ENCODE data around the gene RAPGEF2.
"Not testable (repeated sequence)": the region's sequence is repeated elsewhere in the genome, so short reads cannot be mapped to it uniquely, and the experiment has no call there.

Gene RAPGEF2, protein sequence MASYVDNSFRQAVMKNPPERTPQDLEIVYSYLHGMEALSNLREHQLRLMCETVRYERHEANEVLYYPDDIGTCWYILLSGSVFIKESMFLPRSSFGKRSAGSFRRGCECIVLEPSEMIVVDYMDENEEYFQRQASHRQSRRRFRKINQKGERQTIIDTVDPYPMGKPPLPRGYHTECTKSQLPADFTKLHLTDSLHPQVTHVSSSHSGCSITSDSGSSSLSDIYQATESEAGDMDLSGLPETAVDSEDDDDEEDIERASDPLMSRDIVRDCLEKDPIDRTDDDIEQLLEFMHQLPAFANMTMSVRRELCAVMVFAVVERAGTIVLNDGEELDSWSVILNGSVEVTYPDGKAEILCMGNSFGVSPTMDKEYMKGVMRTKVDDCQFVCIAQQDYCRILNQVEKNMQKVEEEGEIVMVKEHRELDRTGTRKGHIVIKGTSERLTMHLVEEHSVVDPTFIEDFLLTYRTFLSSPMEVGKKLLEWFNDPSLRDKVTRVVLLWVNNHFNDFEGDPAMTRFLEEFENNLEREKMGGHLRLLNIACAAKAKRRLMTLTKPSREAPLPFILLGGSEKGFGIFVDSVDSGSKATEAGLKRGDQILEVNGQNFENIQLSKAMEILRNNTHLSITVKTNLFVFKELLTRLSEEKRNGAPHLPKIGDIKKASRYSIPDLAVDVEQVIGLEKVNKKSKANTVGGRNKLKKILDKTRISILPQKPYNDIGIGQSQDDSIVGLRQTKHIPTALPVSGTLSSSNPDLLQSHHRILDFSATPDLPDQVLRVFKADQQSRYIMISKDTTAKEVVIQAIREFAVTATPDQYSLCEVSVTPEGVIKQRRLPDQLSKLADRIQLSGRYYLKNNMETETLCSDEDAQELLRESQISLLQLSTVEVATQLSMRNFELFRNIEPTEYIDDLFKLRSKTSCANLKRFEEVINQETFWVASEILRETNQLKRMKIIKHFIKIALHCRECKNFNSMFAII (N-terminal part only)

GRCh38 chr4:159102622-159103383, at the start of gene RAPGEF2:
RAPGEF2 (plus strand) TSS chr4:159103079; CDS start chr4:159104163, 1,084 bp downstream.
- DNase-seq, result peak; percentile 89

DNA sequence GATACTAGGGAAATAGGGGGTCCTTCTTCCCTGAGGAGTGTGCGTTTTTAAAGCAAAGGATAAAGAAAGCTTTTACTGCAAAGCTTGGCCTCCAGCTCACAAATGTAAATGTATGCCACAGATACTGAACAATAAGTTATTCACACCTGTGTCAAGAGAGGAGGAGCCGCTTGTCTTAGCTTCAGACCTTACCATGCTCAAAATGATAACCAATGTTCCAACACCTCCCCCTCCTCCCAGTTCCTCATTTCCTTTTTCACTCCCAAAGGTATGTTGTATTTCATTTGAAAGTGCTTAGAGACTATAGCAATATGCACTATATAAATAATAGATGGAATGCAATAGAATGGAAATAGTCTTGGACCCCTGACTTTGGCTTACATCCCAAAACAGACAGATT, 47.0 kb upstream of the RAPGEF2 start:
- DNase-seq, result no peak

- DNase-seq, result no peak
Measured at GRCh38 chr4:159060161-159060560, 42.7 kb upstream of the RAPGEF2 start.

DNA sequence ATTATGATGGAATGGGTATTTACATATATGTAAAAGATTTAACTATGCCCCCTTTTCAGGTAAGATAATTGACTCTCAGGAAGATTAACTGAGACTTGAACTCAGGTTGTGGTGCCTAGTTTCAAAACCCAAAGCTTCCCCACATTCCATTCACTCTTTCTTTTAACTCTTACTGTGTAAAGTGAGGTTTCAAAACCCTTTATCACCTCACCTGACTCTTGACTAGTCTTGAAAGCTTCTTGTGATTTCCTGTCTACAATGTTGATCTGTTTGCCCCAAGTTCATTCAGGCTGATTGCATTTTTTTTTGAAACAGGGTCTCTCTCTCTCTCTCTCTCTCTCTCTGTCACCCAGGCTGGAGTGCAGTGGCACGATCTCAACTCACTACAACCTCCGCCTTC, 40.5 kb upstream of the RAPGEF2 start:
- no peak for DNase-seq

GRCh38 chr4:159065513-159066240, 37.2 kb upstream of the RAPGEF2 start:
- no peak for DNase-seq

DNA sequence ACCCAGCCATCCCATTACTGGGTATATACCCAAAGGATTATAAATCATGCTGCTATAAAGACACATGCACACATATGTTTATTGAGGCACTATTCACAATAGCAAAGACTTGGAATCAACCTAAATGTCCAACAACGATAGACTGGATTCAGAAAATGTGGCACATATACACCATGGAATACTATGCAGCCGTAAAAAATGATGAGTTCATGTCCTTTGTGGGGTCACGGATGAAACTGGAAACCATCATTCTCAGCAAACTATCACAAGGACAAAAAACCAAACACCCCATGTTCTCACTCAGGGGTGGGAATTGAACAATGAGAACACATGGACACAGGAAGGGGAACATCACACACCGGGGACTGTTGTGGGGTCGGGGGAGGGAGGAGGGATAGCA, 34.7 kb upstream of the RAPGEF2 start:
- not testable (repeated sequence) for DNase-seq

- no peak for DNase-seq
Measured at GRCh38 chr4:159069922-159070321, 33.0 kb upstream of the RAPGEF2 start.

- no peak for DNase-seq
Measured at GRCh38 chr4:159070742-159071141, 32.1 kb upstream of the RAPGEF2 start.

DNA sequence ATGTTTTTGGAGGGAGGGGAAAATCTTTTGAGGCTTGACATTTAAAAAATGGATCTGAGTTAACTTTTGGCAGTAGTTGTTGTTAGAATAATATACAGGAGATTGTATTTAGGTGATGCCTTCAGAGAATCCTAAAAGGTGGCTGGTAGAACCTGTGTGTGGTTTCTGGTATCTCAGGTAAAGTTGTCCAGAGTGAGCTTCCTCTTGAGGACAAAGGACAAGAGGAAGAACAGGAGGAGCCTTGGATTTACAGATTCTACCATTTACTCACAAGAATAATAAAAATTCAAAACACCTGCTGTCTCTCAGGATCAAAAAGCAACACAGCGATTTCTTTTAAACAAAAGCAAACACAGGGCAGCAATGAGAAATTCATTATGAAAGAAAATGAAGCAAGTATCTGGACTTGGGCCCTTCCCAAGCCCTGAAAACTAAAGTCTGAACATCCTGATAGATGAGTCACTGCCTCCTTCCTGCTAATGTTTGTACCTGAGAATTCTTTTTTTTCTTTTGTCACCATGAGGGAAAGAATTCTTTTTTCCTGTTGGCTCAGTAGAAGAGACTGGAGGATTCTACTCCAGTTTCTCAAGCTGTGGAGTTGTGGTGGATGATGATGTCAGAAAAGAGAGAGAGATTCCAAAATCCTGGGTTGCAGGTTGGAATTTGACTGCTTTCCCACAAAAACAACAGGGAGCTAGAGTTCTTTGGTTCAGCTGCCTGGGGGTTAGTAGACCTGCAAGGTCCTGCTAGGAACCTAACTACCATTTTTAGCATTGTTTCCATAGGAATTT, 31.5 kb upstream of the RAPGEF2 start:
- DNase-seq, result no peak

DNA sequence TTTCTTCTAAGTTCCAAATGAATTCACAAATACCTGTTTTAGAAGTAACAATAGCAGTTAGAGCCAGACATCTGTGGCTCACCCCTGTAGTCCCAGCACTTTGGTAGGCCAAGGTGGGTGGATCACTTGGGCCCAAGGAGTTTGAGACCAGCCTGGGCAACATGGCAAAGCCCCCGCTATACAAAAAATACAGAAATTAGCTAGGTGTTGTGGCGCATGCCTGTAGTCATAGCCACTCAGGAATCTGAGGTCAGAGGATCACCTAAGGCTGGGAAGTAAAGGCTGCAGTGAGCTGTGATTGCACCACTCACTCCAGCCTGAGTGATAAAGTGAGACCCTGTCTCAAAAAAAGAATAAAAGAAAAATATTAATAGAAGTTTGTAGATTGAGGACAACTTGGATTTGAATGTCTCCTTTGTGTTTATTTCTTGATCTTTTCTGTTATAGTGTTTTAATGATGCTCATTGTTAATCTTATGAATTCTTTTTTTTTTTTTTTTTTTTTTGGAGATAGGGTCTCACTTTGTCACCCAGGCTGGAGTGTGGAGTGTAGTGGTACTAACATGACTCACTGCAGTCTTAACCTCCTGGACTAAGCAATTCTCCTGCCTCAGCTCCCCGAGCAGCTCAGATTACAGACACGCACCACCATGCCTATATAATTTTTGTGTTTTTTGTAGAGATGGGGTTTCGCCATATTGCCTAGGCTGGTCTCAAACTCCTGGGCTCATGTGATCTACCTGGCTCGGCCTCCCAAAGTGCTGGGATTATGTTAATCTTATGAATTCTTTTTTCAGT, 30.7 kb upstream of the RAPGEF2 start:
- DNase-seq, result no peak

GRCh38 chr4:159075531-159075932, 27.3 kb upstream of the RAPGEF2 start:
- DNase-seq, result no peak

- DNase-seq, result not testable (repeated sequence)
Measured at GRCh38 chr4:159077018-159077417, 25.9 kb upstream of the RAPGEF2 start.

GRCh38 chr4:159077702-159078495, 25.0 kb upstream of the RAPGEF2 start:
- DNase-seq, result peak; percentile 28

DNA sequence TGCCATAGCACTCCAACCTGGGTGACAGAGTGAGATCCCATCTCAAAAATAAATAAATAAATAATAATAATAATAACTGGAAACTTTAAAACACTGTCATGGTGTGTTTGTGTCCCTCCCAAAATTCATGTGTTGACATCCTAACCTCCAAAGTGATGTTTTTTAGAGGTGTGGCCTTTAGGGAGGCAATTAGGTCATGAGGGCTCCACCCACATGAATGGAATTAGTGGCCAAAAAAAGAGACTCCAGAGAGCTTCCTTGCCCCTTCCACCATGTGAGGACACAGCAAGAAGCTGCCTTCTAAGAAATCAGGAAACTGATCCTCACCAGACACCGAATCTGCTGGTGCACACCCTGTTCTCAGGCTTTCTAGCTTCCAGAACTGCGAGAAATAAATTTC, 23.8 kb upstream of the RAPGEF2 start:
- DNase-seq, result no peak

DNA sequence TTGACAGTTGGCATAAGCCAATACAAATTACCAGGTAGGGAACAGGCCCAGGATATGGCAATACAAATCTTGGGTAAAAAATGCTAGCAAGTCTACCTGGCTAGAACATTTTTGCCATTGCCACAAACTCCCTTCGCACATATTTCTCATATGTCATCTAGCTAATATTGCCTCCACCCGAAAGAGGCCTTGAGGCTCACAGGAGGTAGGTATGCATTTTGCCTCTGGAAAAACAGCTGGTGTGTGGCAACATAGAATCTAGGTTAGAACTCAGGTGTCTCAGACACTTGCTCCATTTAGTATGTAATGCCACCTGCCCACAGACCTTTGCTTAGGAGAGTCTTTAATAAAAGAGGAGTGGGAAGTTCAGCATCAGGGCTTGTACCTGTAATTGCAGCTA, 16.3 kb upstream of the RAPGEF2 start:
- no peak for DNase-seq

GRCh38 chr4:159090255-159090654, 12.6 kb upstream of the RAPGEF2 start:
- no peak for DNase-seq

- not testable (repeated sequence) for DNase-seq
Measured at GRCh38 chr4:159094156-159094555, 8.7 kb upstream of the RAPGEF2 start.

DNA sequence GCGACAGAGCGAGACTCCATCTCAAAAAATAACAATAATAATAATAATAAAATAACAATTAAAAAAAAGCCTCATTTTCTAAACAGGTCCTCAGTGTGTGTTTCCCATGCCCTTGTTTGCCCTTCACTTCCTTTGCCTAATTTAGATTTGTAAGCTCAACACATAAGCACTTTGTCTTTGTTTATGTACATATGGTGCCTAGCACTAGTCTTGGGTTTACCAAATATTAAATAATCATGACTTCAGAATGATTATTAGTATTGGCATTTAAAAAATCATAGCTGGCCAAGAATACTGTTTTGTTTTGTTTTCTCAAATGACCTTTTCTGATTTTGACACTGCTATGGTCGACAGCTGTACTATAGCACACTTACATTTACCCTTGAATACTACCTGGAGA, 6.4 kb upstream of the RAPGEF2 start:
- DNase-seq, result no peak

DNA sequence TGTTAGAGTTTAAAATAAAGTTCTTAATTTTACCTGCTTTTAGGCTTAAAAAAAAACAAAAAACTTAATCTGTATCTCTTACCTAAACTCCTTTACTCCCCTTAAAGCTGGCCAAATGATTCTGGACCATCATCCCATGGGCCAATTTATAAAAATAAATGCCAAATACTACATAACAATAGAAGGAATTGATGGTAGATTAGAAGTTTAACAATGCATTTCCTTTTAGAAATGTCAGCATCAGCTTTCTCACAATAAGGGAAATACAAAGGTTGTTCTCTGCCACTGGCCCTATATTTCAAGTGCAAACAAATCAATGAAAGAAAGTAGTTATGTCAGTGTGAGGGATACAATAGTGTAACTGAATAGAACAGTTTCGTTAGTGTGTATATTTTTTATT, 5.7 kb upstream of the RAPGEF2 start:
- no peak for DNase-seq

- no peak for DNase-seq
Measured at GRCh38 chr4:159097785-159098184, 5.1 kb upstream of the RAPGEF2 start.
